Fibroblast of lung (primary cell): ENCODE data around the gene ANO6. TPM values are rescaled to one million over a fixed set of nuclear protein-coding genes. Genes with fewer than 3 reads are reported as not detected.

ENCODE experiments used
- DNase-seq, 2 donors: peaks; one replicate each; pipeline versions ENCODE4 v3.0.0 to v3.0.0-alpha.2; 2010; ENCODE audit warnings: low read depth in 2 of 2
- H2AFZ ChIP-seq: 2 replicates; pipeline ENCODE4 v1.5.1; 2012; ENCODE audit warnings: low read length, control low read depth, inconsistent platforms
- H3K27ac ChIP-seq: 2 replicates; pipeline ENCODE4 v1.5.1; 2011; ENCODE audit warnings: low read length, control low read depth; ENCODE audit not compliant: insufficient read depth
- H3K27me3 ChIP-seq: 2 replicates; pipeline ENCODE4 v1.5.1; 2011; ENCODE audit warnings: mild to moderate bottlenecking, low read length; ENCODE audit not compliant: control insufficient read depth, insufficient read depth
- H3K36me3 ChIP-seq: 2 replicates; pipeline ENCODE4 v1.5.1; 2011; ENCODE audit warnings: low read length; ENCODE audit not compliant: control insufficient read depth, insufficient read depth
- H3K4me1 ChIP-seq: 2 replicates; pipeline ENCODE4 v1.5.1; 2011; ENCODE audit warnings: low read length; ENCODE audit not compliant: control insufficient read depth, insufficient read depth; ENCODE audit errors: extremely low read depth
- H3K4me2 ChIP-seq: 2 replicates; pipeline ENCODE4 v1.5.1; 2011; ENCODE audit warnings: low read length, control low read depth; ENCODE audit not compliant: insufficient read depth; ENCODE audit errors: extremely low read depth
- H3K4me3 ChIP-seq, 4 experiments: fragments of 200-600 bp in 1 of 4; sonication (generic) in 1 of 4; replicated peaks in 1 of 4; 2 replicates each; pipeline ENCODE4 v1.5.1; 2011 to 2016; ENCODE audit warnings: low read length in 4 of 4, low read depth in 3 of 4, mild to moderate bottlenecking in 3 of 4, control low read depth in 2 of 4, inconsistent platforms in 1 of 4, mixed read lengths in 1 of 4; ENCODE audit not compliant: insufficient read depth in 1 of 4; ENCODE audit errors: control extremely low read depth in 1 of 4
- H3K79me2 ChIP-seq: 2 replicates; pipeline ENCODE4 v1.5.1; 2012; ENCODE audit warnings: mild to moderate bottlenecking, low read length, inconsistent platforms; ENCODE audit not compliant: control insufficient read depth, insufficient read depth
- H3K9ac ChIP-seq: 2 replicates; pipeline ENCODE4 v1.5.1; 2011; ENCODE audit warnings: mild to moderate bottlenecking, low read length, control low read depth; ENCODE audit not compliant: insufficient read depth
- H3K9me3 ChIP-seq: 2 replicates; pipeline ENCODE4 v1.5.1; 2012; ENCODE audit warnings: low read depth, low read length; ENCODE audit not compliant: control insufficient read depth, insufficient read depth
- H4K20me1 ChIP-seq: 2 replicates; pipeline ENCODE4 v1.5.1; 2011; ENCODE audit warnings: low read length; ENCODE audit not compliant: control insufficient read depth, insufficient read depth; ENCODE audit errors: extremely low read depth
- EZH2 ChIP-seq: IDR thresholded peaks from 2 replicates; pipeline ENCODE4 v1.5.1; 2012; ENCODE audit warnings: low read length, control low read depth, mild to moderate bottlenecking; ENCODE audit errors: missing control alignments
- polyA plus RNA-seq, 2 donors: library from polyadenylated mRNA; depleted of rRNA in 1 of 2; stranded (reverse) in 1 of 2; unstranded in 1 of 2; fragments of >200 nt; gene quantifications; 2 replicates each; pipeline ENCODE4 v1.2.1, GENCODE V29; 2011 to 2012; ENCODE audit warnings: missing spikeins in 1 of 2
- total RNA-seq: library from RNA; depleted of rRNA; stranded (reverse); fragments of >200 nt; gene quantifications from 2 replicates; pipeline ENCODE4 v1.2.1, GENCODE V29; 2014
- TF ChIP-seq, protein P1 (sequence below), 2 donors: IDR thresholded peaks in 1 of 2; conservative IDR thresholded peaks in 1 of 2; 1 replicate in 1 of 2; 2 replicates in 1 of 2; pipeline ENCODE4 v1.5.1; 2011 to 2012; ENCODE audit warnings: low read length in 2 of 2, control low read depth in 1 of 2, inconsistent platforms in 1 of 2, low read depth in 1 of 2, mild to moderate bottlenecking in 1 of 2

Gene ANO6
- total and polyA plus RNA-seq, 2 donors (not counting 1 experiment from before 2014, with no cell fraction given): 59.1 to 69.1 TPM

DNA sequence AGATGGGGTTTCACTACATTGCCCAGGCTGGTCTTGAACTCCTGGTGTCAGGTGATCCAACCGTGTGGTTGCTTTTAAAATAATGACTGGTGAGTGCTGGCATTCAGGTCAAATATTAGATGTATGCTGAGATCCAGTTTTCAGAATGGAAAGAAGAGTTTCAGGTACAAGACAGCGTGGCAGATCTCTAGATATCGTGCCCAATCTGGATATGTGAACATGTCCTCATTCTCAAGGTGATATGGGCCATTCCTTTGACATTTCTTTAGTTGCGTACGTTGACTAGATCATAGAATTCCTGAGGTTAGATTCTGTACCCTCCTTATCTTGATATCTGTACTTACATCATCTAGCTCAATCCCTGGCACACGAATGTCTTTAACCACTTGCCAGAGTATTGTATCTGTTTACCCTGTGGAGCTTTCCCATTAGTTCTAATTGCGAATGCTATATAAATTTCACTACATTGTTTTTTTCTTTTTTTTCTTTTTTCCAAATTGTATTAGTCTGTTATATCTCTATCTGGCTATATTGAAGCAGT lies 80.2 kb downstream of the ANO6 start:
- peaks cover 4% of the 10 kb centered on the region for H3K79me2 ChIP-seq
- TF ChIP-seq EZH2: no peak
- TF ChIP-seq, protein P1, sequence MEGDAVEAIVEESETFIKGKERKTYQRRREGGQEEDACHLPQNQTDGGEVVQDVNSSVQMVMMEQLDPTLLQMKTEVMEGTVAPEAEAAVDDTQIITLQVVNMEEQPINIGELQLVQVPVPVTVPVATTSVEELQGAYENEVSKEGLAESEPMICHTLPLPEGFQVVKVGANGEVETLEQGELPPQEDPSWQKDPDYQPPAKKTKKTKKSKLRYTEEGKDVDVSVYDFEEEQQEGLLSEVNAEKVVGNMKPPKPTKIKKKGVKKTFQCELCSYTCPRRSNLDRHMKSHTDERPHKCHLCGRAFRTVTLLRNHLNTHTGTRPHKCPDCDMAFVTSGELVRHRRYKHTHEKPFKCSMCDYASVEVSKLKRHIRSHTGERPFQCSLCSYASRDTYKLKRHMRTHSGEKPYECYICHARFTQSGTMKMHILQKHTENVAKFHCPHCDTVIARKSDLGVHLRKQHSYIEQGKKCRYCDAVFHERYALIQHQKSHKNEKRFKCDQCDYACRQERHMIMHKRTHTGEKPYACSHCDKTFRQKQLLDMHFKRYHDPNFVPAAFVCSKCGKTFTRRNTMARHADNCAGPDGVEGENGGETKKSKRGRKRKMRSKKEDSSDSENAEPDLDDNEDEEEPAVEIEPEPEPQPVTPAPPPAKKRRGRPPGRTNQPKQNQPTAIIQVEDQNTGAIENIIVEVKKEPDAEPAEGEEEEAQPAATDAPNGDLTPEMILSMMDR (conservative IDR thresholded peaks at IDR 0.05 in 1 of 2, IDR thresholded peaks at IDR 0.05 in 1 of 2; ENCODE audit: low read depth in 1 of 2, low read length in 2 of 2): no peak
- H4K20me1 ChIP-seq: no peaks in the 10 kb centered on the region
- H3K9me3 ChIP-seq: no peaks in the 10 kb centered on the region
- no peak overlapping the region for H3K4me2 ChIP-seq
- H3K27ac ChIP-seq: no peak overlapping the region
- H3K4me3 ChIP-seq: no peak overlapping the region
- DNase-seq: no peak
- no peaks in the 10 kb centered on the region for H3K27me3 ChIP-seq
- H2AFZ ChIP-seq: no peak overlapping the region
- H3K36me3 ChIP-seq: no peaks in the 10 kb centered on the region
- H3K9ac ChIP-seq: no peak overlapping the region
- H3K4me1 ChIP-seq: peaks cover 6% of the 10 kb centered on the region

DNA sequence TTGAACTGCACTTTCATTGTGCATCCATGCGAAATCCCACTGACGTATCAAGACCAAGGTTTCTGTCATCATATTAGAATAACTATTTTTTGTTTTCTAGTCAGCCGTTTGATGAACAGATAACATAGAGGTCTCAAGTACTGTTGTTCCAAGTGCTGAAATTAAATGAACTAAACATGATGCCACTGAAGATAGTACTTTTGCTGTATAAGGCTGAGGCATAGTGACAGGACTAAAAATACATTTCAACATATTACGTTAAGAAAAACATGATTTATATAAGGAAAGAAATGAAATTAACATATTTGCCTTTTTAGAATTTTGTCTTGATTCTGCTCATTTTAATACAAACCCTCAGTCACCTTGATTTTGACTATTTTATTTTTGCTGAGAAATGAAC lies 82.2 kb downstream of the ANO6 start:
- peaks cover 4% of the 10 kb centered on the region for H3K79me2 ChIP-seq
- peaks cover 3% of the 10 kb centered on the region for H3K4me1 ChIP-seq
- no peak for DNase-seq
- TF ChIP-seq, protein P1 (conservative IDR thresholded peaks at IDR 0.05 in 1 of 2, IDR thresholded peaks at IDR 0.05 in 1 of 2; ENCODE audit: low read depth in 1 of 2, low read length in 2 of 2): no peak
- TF ChIP-seq EZH2: no peak
- H3K4me2 ChIP-seq: no peak overlapping the region
- H3K27ac ChIP-seq: no peak overlapping the region
- no peak overlapping the region for H3K9ac ChIP-seq
- H3K4me3 ChIP-seq: no peak overlapping the region
- no peaks in the 10 kb centered on the region for H4K20me1 ChIP-seq
- no peak overlapping the region for H2AFZ ChIP-seq
- H3K27me3 ChIP-seq: no peaks in the 10 kb centered on the region
- no peaks in the 10 kb centered on the region for H3K9me3 ChIP-seq
- H3K36me3 ChIP-seq: no peaks in the 10 kb centered on the region

DNA sequence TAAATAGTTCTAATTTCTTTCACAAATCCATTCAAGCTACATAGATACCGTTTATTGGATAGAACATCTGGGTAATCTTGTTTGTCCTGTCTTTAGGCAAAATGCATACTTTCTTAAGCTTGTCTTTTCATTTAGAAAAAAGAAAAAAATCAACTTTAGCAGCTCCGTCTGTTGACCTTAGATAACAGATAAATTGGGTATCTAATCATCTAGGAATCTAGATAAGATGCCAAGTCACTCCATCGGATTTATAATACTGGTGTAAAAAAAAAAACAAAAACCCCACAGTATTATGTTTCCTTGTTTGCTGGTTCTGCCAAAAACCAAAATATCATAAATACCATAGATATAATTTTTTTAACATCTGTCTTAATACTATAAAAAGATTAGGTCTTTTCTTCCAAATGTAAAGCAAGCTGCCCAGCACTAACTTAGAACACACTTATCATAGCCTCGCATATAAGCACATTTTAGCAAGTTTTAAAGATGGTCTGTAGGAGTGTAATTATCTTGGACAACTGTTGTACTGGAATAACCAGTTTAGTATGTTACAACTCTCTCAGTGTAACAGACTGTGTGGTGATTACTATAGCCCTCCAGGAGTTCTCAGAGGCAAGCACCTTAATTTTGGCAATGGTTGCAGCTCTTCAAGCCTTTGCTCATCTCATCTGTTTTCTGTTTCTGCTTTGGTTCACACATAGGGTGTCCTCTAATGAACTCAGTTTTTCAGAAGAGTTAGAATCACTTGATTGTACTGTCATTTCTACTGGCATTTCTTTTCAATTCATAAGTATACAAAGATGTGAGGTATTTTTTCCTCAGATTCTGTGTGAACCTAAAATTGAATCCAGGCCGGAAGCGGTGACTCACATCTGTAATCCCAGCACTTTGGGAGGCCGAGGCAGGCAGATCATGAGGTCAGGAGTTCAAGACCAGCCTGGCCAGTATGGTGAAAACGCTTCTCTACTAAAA lies 83.1 kb downstream of the ANO6 start:
- H3K9me3 ChIP-seq: no peaks in the 10 kb centered on the region
- TF ChIP-seq EZH2: no peak
- TF ChIP-seq, protein P1 (conservative IDR thresholded peaks at IDR 0.05 in 1 of 2, IDR thresholded peaks at IDR 0.05 in 1 of 2; ENCODE audit: low read depth in 1 of 2, low read length in 2 of 2): no peak
- DNase-seq: peak; percentile 35 to 75
- no peak overlapping the region for H2AFZ ChIP-seq
- H3K27me3 ChIP-seq: no peaks in the 10 kb centered on the region
- peaks cover 4% of the 10 kb centered on the region for H3K79me2 ChIP-seq
- H3K36me3 ChIP-seq: no peaks in the 10 kb centered on the region
- H3K27ac ChIP-seq: peak overlapping the region; percentile 58
- no peak overlapping the region for H3K9ac ChIP-seq
- no peak overlapping the region for H3K4me2 ChIP-seq
- no peaks in the 10 kb centered on the region for H4K20me1 ChIP-seq
- peaks cover 3% of the 10 kb centered on the region for H3K4me1 ChIP-seq
- no peak overlapping the region for H3K4me3 ChIP-seq
